Muscle layer of duodenum (tissue), 2 donors: Measurements from ENCODE around the gene EVI5.

ENCODE experiments used
- H3K27ac ChIP-seq: one replicate; pipeline ENCODE4 v1.7.0; 2013; ENCODE audit warnings: mild to moderate bottlenecking, low read length
- H3K27me3 ChIP-seq: one replicate; pipeline ENCODE4 v1.7.0; 2013; ENCODE audit warnings: low read depth, mild to moderate bottlenecking, control low read depth, low read length
- H3K36me3 ChIP-seq, 2 donors: one replicate each; pipeline ENCODE4 v1.7.0; 2013; ENCODE audit warnings: low read length in 2 of 2, control low read depth in 1 of 2, mild to moderate bottlenecking in 1 of 2; ENCODE audit not compliant: insufficient read depth in 2 of 2, control insufficient read depth in 1 of 2
- H3K4me1 ChIP-seq, 2 donors: one replicate each; pipeline ENCODE4 v1.7.0; 2013; ENCODE audit warnings: low read length in 2 of 2, mild to moderate bottlenecking in 2 of 2, control low read depth in 1 of 2, moderate library complexity in 1 of 2; ENCODE audit not compliant: insufficient read depth in 2 of 2, control insufficient read depth in 1 of 2
- H3K4me3 ChIP-seq, 2 donors: one replicate each; pipeline ENCODE4 v1.7.0; 2013; ENCODE audit warnings: low read length in 2 of 2, low read depth in 1 of 2, mild to moderate bottlenecking in 1 of 2
- H3K9me3 ChIP-seq, 2 donors: one replicate each; pipeline ENCODE4 v1.7.0; 2013; ENCODE audit warnings: low read length in 2 of 2, control low read depth in 1 of 2, mild to moderate bottlenecking in 1 of 2; ENCODE audit not compliant: control insufficient read depth in 1 of 2
- donor health status: healthy.

Gene EVI5

GRCh38 chr1:92487078-92487605, 297.8 kb downstream of the EVI5 start:
- Histone ChIP-seq H3K9me3 (no peaks in the 10 kb centered on the region), H3K4me3 (peak overlapping the region in 1 of 2 donors; percentile 73), H3K27me3 (peaks cover 32% of the 10 kb centered on the region), H3K36me3 (no peaks in the 10 kb centered on the region), H3K4me1 (peaks cover 6 to 45% of the 10 kb centered on the region in 2 donors), H3K27ac (no peak overlapping the region)

GRCh38 chr1:92486251-92487077, 298.4 kb downstream of the EVI5 start, which contains the start of gene GFI1:
Gene GFI1, minus strand, starts transcription at chr1:92486925. Its CDS starts 3,438 bp downstream, at chr1:92483487.
- no peaks in the 10 kb centered on the region for H3K9me3 ChIP-seq
- H3K4me1 ChIP-seq = peaks cover 6 to 52% of the 10 kb centered on the region in 2 donors

GRCh38 chr1:92485381-92486250, 299.3 kb downstream of the EVI5 start:
- Histone ChIP-seq H3K9me3 (no peaks in the 10 kb centered on the region), H3K36me3 (no peaks in the 10 kb centered on the region), H3K4me3 (peak overlapping the region; percentile 56 to 73), H3K4me1 (peaks cover 6 to 60% of the 10 kb centered on the region in 2 donors), H3K27ac (no peak overlapping the region), H3K27me3 (peaks cover 45% of the 10 kb centered on the region)

More at GRCh38 chr1:92486251-92487077, 298.4 kb downstream of the EVI5 start, which contains the start of gene GFI1:
- H3K27me3 ChIP-seq = peaks cover 37% of the 10 kb centered on the region
- no peak within 1 kb of the TSS for H3K27ac ChIP-seq
- H3K36me3 ChIP-seq = no peaks in the 10 kb centered on the region
- H3K4me3 ChIP-seq = peak within 1 kb of the TSS; percentile 56 to 73

- Histone ChIP-seq H3K27ac (no peak overlapping the region), H3K27me3 (peaks cover 45% of the 10 kb centered on the region), H3K4me3 (peak overlapping the region; percentile 56 to 73), H3K9me3 (no peaks in the 10 kb centered on the region), H3K36me3 (no peaks in the 10 kb centered on the region), H3K4me1 (peaks cover 6 to 65% of the 10 kb centered on the region in 2 donors)
These were observed 300.2 kb downstream of the EVI5 start for GRCh38 chr1:92484472-92485380.

GRCh38 chr1:92483610-92484471, 301.1 kb downstream of the EVI5 start:
- Histone ChIP-seq H3K27ac (no peak overlapping the region), H3K4me1 (peaks cover 6 to 65% of the 10 kb centered on the region in 2 donors), H3K36me3 (no peaks in the 10 kb centered on the region), H3K4me3 (peak overlapping the region; percentile 56 to 73), H3K27me3 (peaks cover 45% of the 10 kb centered on the region), H3K9me3 (no peaks in the 10 kb centered on the region)

GRCh38 chr1:92482665-92483609, 302.0 kb downstream of the EVI5 start:
- no peaks in the 10 kb centered on the region for H3K36me3 ChIP-seq
- H3K4me3 ChIP-seq = peak overlapping the region; percentile 56 to 73
- no peak overlapping the region for H3K27ac ChIP-seq
- no peaks in the 10 kb centered on the region for H3K9me3 ChIP-seq
- peaks cover 6 to 65% of the 10 kb centered on the region in 2 donors for H3K4me1 ChIP-seq
- peaks cover 45% of the 10 kb centered on the region for H3K27me3 ChIP-seq

GRCh38 chr1:92481971-92482664, 302.8 kb downstream of the EVI5 start:
- H3K27me3 ChIP-seq = peaks cover 45% of the 10 kb centered on the region
- H3K27ac ChIP-seq = no peak overlapping the region
- H3K36me3 ChIP-seq = no peaks in the 10 kb centered on the region
- peaks cover 6 to 65% of the 10 kb centered on the region in 2 donors for H3K4me1 ChIP-seq
- no peaks in the 10 kb centered on the region for H3K9me3 ChIP-seq
- H3K4me3 ChIP-seq = peak overlapping the region; percentile 56 to 73

GRCh38 chr1:92481599-92481925, 303.3 kb downstream of the EVI5 start:
- Histone ChIP-seq H3K9me3 (no peaks in the 10 kb centered on the region), H3K36me3 (no peaks in the 10 kb centered on the region), H3K27ac (no peak overlapping the region), H3K4me3 (peak overlapping the region; percentile 7 to 73), H3K27me3 (peaks cover 45% of the 10 kb centered on the region), H3K4me1 (peaks cover 6 to 62% of the 10 kb centered on the region in 2 donors)
